SK-N-SH treated with all-trans-retinoic acid at 6 μM for 48 hours (cell line): ENCODE measurements around the gene NCK2.

Experiments
- ATAC-seq: fragments of 200-7000 bp; cut with Tn5 transposase; 3 replicates; pipeline ENCODE4 v1.9.1; 2020; ENCODE audit warnings: mild to moderate bottlenecking, moderate library complexity
- ARNTL ChIP-seq: fragments of 450-650 bp; formaldehyde crosslinking; IDR thresholded peaks from 2 replicates; pipeline ENCODE4 v1.5.0; 2020; ENCODE audit warnings: low read depth, mild to moderate bottlenecking, moderate library complexity, borderline replicate concordance
- BACH2 ChIP-seq: fragments of 250-450 bp; sonication (Bioruptor Pico); IDR thresholded peaks from 2 replicates; pipeline ENCODE4 v1.9.0; 2021; ENCODE audit warnings: mild to moderate bottlenecking, borderline replicate concordance
- CREB5 ChIP-seq: fragments of 250-450 bp; sonication (Bioruptor Pico); IDR thresholded peaks from 2 replicates; pipeline ENCODE4 v1.5.1; 2020; ENCODE audit warnings: low read depth, mild to moderate bottlenecking, moderate library complexity
- CSDC2 ChIP-seq: fragments of 250-450 bp; sonication (Bioruptor Pico); IDR thresholded peaks from 2 replicates; pipeline ENCODE4 v1.5.0; 2020; ENCODE audit warnings: mild to moderate bottlenecking, moderate library complexity
- CSRNP3 ChIP-seq: fragments of 250-450 bp; sonication (Bioruptor Pico); IDR thresholded peaks from 2 replicates; pipeline ENCODE4 v1.5.1; 2021; ENCODE audit warnings: mild to moderate bottlenecking, moderate library complexity
- ESRRG ChIP-seq: fragments of 250-450 bp; sonication (Bioruptor Pico); IDR thresholded peaks from 2 replicates; pipeline ENCODE4 v1.6.1; 2021; ENCODE audit warnings: mild to moderate bottlenecking
- GLIS3 ChIP-seq: fragments of 250-450 bp; sonication (Bioruptor Pico); IDR thresholded peaks from 2 replicates; pipeline ENCODE4 v1.5.0; 2020; ENCODE audit warnings: mild to moderate bottlenecking, moderate library complexity
- ISL1 ChIP-seq: fragments of 250-450 bp; sonication (Bioruptor Pico); IDR thresholded peaks from 2 replicates; pipeline ENCODE4 v2.1.2; 2022; ENCODE audit warnings: mild to moderate bottlenecking, moderate library complexity
- OSR1 ChIP-seq: fragments of 250-450 bp; sonication (Bioruptor Pico); IDR thresholded peaks from 2 replicates; pipeline ENCODE4 v1.8.0; 2022; ENCODE audit warnings: moderate library complexity, mild to moderate bottlenecking, inconsistent platforms
- PATZ1 ChIP-seq: fragments of 250-450 bp; sonication (Bioruptor Pico); IDR thresholded peaks from 2 replicates; pipeline ENCODE4 v1.8.0; 2020; ENCODE audit warnings: mild to moderate bottlenecking, moderate library complexity, borderline replicate concordance
- POU6F1 ChIP-seq: fragments of 250-450 bp; sonication (Bioruptor Pico); IDR thresholded peaks from 2 replicates; pipeline ENCODE4 v1.8.0; 2021; ENCODE audit warnings: low read depth, mild to moderate bottlenecking, moderate library complexity, borderline replicate concordance
- PPARA ChIP-seq: fragments of 250-450 bp; sonication (Bioruptor Pico); IDR thresholded peaks from 2 replicates; pipeline ENCODE4 v1.5.0; 2020; ENCODE audit warnings: mild to moderate bottlenecking, borderline replicate concordance
- RARB ChIP-seq: fragments of 250-450 bp; sonication (Bioruptor Pico); IDR thresholded peaks from 2 replicates; pipeline ENCODE4 v1.8.0; 2021; ENCODE audit warnings: mild to moderate bottlenecking, moderate library complexity
- SNAI2 ChIP-seq: fragments of 250-450 bp; sonication (Bioruptor Pico); IDR thresholded peaks from 2 replicates; pipeline ENCODE4 v1.5.0; 2020; ENCODE audit warnings: mild to moderate bottlenecking, moderate library complexity
- TOX ChIP-seq: fragments of 250-450 bp; sonication (Bioruptor Pico); IDR thresholded peaks from 2 replicates; pipeline ENCODE4 v1.8.0; 2021; ENCODE audit warnings: mild to moderate bottlenecking, moderate library complexity, borderline replicate concordance
- TSHZ2 ChIP-seq: fragments of 250-450 bp; sonication (Bioruptor Pico); IDR thresholded peaks from 2 replicates; pipeline ENCODE4 v1.5.0; 2020; ENCODE audit warnings: mild to moderate bottlenecking, moderate library complexity
- ZFP30 ChIP-seq: fragments of 450-650 bp; formaldehyde crosslinking; IDR thresholded peaks from 2 replicates; pipeline ENCODE4 v1.5.0; 2022; ENCODE audit warnings: mild to moderate bottlenecking, moderate library complexity
- ZNF565 ChIP-seq: fragments of 450-650 bp; formaldehyde crosslinking; conservative IDR thresholded peaks from 2 replicates; pipeline ENCODE4 v1.5.0; 2020; ENCODE audit warnings: low read depth, mild to moderate bottlenecking, moderate library complexity
- ZNF70 ChIP-seq: fragments of 450-650 bp; formaldehyde crosslinking; IDR thresholded peaks from 2 replicates; pipeline ENCODE4 v1.5.0; 2020; ENCODE audit warnings: mild to moderate bottlenecking, moderate library complexity
- ZNF8 ChIP-seq: fragments of 450-650 bp; formaldehyde crosslinking; IDR thresholded peaks from 2 replicates; pipeline ENCODE4 v1.5.0; 2020; ENCODE audit warnings: mild to moderate bottlenecking, moderate library complexity

The NCK2 gene

GRCh38 chr2:105936954-105937353, 192.2 kb downstream of the NCK2 start:
- no peak for TF ChIP-seq TOX (CRISPR knock-in tag)
- no peak for TF ChIP-seq OSR1 (CRISPR knock-in tag)
- TF ChIP-seq BACH2 (CRISPR knock-in tag): no peak
- no peak for TF ChIP-seq ARNTL (CRISPR knock-in tag)
- TF ChIP-seq ZFP30 (CRISPR knock-in tag): no peak
- no peak for TF ChIP-seq POU6F1 (CRISPR knock-in tag)
- no peak for TF ChIP-seq SNAI2
- no peak for TF ChIP-seq ZNF565
- TF ChIP-seq ZNF8: no peak
- no peak for TF ChIP-seq ZNF70 (CRISPR knock-in tag)
- no peak for TF ChIP-seq TSHZ2 (CRISPR knock-in tag)
- no peak for TF ChIP-seq CSRNP3 (CRISPR knock-in tag)
- TF ChIP-seq CREB5 (CRISPR knock-in tag): no peak
- no peak for TF ChIP-seq GLIS3 (CRISPR knock-in tag)
- TF ChIP-seq RARB: no peak
- TF ChIP-seq CSDC2: no peak
- TF ChIP-seq PATZ1: no peak
- TF ChIP-seq ESRRG: no peak
- TF ChIP-seq PPARA (CRISPR knock-in tag): no peak
- no peak for ATAC-seq

- ATAC-seq: no peak
Observed at GRCh38 chr2:105937498-105938097, 192.9 kb downstream of the NCK2 start.

More at GRCh38 chr2:105937498-105938097, 192.9 kb downstream of the NCK2 start:
- TF ChIP-seq ISL1 (CRISPR knock-in tag): no peak
- no peak for TF ChIP-seq SNAI2
- TF ChIP-seq TOX (CRISPR knock-in tag): no peak
- TF ChIP-seq ZFP30 (CRISPR knock-in tag): no peak
- TF ChIP-seq ARNTL (CRISPR knock-in tag): no peak
